K562 (cell line): Measurements from ENCODE around the gene LCLAT1. TPM values are rescaled to one million over a fixed set of nuclear protein-coding genes. Genes with fewer than 3 reads are reported as not detected.

Source experiments
- CCNT2 ChIP-seq: IDR thresholded peaks from 2 replicates; pipeline ENCODE4 v1.6.1; 2011; ENCODE audit warnings: borderline replicate concordance, low read depth, mild to moderate bottlenecking, moderate library complexity, mixed read lengths, low read length; ENCODE audit not compliant: insufficient read length; ENCODE audit errors: extremely low read depth
- CREM ChIP-seq: IDR thresholded peaks from 2 replicates; pipeline ENCODE4 v1.6.1; 2014; ENCODE audit warnings: antibody characterized with exemption, low read depth
- ETS2 ChIP-seq: IDR thresholded peaks from 2 replicates; pipeline ENCODE4 v1.6.1; 2016; ENCODE audit warnings: borderline replicate concordance, missing genetic modification characterization, mild to moderate bottlenecking, moderate library complexity, missing compliant biosample characterization; ENCODE audit not compliant: poor library complexity, severe bottlenecking
- GATA2 ChIP-seq: sonication (generic); formaldehyde crosslinking; IDR thresholded peaks from 2 replicates; pipeline ENCODE4 v1.4.0; 2020; ENCODE audit warnings: mild to moderate bottlenecking, missing genetic modification reagents
- KDM1A ChIP-seq, 2 experiments: fragments of 450-650 bp; IDR thresholded peaks; 2 replicates each; pipeline ENCODE4 v1.6.1; 2016; ENCODE audit warnings: mild to moderate bottlenecking in 2 of 2
- KLF16 ChIP-seq: IDR thresholded peaks from 2 replicates; pipeline ENCODE4 v1.6.1; 2016; ENCODE audit warnings: antibody characterized with exemption
- SRF ChIP-seq, 2 experiments: fragments of 250-450, 450-650 bp in 1 of 2; sonication (Bioruptor Pico) in 1 of 2; sonication (generic) in 1 of 2; formaldehyde crosslinking; IDR thresholded peaks; 2 replicates each; pipeline versions ENCODE4 v1.5.0 to v1.5.1; 2020 to 2022; ENCODE audit warnings: mild to moderate bottlenecking in 1 of 2, missing genetic modification reagents in 1 of 2
- TOE1 ChIP-seq, 2 experiments: fragments of 450-650 bp in 1 of 2; sonication (generic) in 1 of 2; formaldehyde crosslinking in 1 of 2; IDR thresholded peaks; 2 replicates each; pipeline versions ENCODE4 v1.7.1 to v1.8.0; 2016 to 2022; ENCODE audit warnings: borderline replicate concordance in 2 of 2, mild to moderate bottlenecking in 2 of 2, antibody characterized with exemption in 1 of 2, inconsistent platforms in 1 of 2, low read depth in 1 of 2, missing genetic modification reagents in 1 of 2, moderate library complexity in 1 of 2
- WHSC1 ChIP-seq: IDR thresholded peaks from one replicate; pipeline ENCODE4 v1.6.1; 2012; ENCODE audit warnings: low read length, control low read depth, inconsistent platforms
- ZFP36 ChIP-seq: fragments of 150-350 bp; IDR thresholded peaks from 2 replicates; pipeline ENCODE4 v1.6.1; 2018; ENCODE audit warnings: low read length, low read depth; ENCODE audit not compliant: partially characterized antibody
- ZKSCAN8 ChIP-seq: fragments of 200-800 bp; sonication (Bioruptor generic); IDR thresholded peaks from 2 replicates; pipeline ENCODE4 v1.6.1; 2016; ENCODE audit warnings: missing genetic modification characterization, missing compliant biosample characterization
- polyA plus RNA-seq, 8 experiments: library from polyadenylated mRNA; depleted of rRNA in 4 of 8; stranded (reverse) in 5 of 8; unstranded in 3 of 8; fragments of >200 nt; fragmentation: Nextera tagmentation in 2 of 8; fragmentation: Illumina TruSeq in 1 of 8; extraction: Ambion mirVana in 2 of 8; extraction: Trizol in 1 of 8; gene quantifications; 2 replicates each; pipeline versions ENCODE4 v1.2.1 to v1.2.3, GENCODE V29; 2011 to 2014; ENCODE audit warnings: inconsistent platforms in 1 of 8, missing spikeins in 1 of 8
- total RNA-seq, 7 experiments: library from RNA; depleted of rRNA in 6 of 7; stranded (reverse); fragments of >200 nt in 6 of 7; fragmentation: Illumina TruSeq in 2 of 7; extraction: Trizol in 2 of 7; gene quantifications; 2 replicates each; pipeline versions ENCODE4 v1.2.1 to v1.2.3, GENCODE V29; 2011 to 2021; ENCODE audit warnings: low replicate concordance in 1 of 7
- TF ChIP-seq, protein P1 (sequence below), 2 experiments: fragments of 200-800 bp in 1 of 2; sonication (Bioruptor generic) in 1 of 2; sonication (generic) in 1 of 2; formaldehyde crosslinking in 1 of 2; IDR thresholded peaks in 1 of 2; conservative IDR thresholded peaks in 1 of 2; 2 replicates each; pipeline versions ENCODE4 v1.5.0 to v1.6.1; 2016 to 2020; ENCODE audit warnings: missing compliant biosample characterization in 1 of 2, missing genetic modification characterization in 1 of 2, missing genetic modification reagents in 1 of 2
- TF ChIP-seq, protein P2 (sequence below): sonication (generic); formaldehyde crosslinking; IDR thresholded peaks from 2 replicates; pipeline ENCODE4 v1.8.1; 2023; ENCODE audit warnings: mild to moderate bottlenecking, missing genetic modification reagents
- TF ChIP-seq, protein P3 (sequence below): fragments of 250-450 bp; sonication (Bioruptor Pico); IDR thresholded peaks from 2 replicates; pipeline ENCODE4 v1.8.0; 2022; ENCODE audit warnings: inconsistent platforms
- TF ChIP-seq, protein P4 (sequence below): IDR thresholded peaks from 2 replicates; pipeline ENCODE4 v1.6.1; 2012; ENCODE audit warnings: low read depth, low read length, improper control_type of control experiment, borderline replicate concordance

LCLAT1 gene
- total and polyA plus RNA-seq, 9 of the 15 experiments (the other 6 are each of a cell fraction or from before 2014, with no cell fraction given) = 8.9 to 63.3 (median 25.4) TPM

DNA sequence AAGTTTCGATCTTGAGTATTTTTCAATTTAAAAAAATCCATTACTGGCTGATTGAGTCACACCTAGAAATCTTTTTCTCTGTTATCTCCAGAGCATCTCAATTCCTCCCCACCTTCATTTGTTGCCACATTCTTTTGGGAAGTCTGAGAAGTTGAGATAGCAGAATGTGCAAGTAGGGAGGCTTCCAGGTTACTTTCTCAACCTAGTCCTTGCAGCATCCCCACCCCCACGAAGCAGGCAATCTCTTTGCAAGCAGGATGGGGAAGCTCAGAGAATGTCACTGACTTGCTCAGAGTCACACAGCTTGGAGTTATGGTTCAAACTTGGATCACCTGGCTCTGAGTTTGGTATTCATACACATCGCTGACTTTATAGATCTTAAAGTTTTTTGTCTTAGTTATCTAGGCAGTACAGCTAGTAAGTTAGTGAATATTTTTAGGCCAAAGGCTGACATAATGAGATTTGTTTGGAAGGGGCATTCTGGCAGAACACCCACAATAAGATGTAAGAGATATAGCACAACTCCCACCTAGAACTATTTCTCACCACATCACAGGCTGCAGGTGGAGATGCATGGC, 25.9 kb upstream of the LCLAT1 start (continued):
- TF ChIP-seq, protein P1, sequence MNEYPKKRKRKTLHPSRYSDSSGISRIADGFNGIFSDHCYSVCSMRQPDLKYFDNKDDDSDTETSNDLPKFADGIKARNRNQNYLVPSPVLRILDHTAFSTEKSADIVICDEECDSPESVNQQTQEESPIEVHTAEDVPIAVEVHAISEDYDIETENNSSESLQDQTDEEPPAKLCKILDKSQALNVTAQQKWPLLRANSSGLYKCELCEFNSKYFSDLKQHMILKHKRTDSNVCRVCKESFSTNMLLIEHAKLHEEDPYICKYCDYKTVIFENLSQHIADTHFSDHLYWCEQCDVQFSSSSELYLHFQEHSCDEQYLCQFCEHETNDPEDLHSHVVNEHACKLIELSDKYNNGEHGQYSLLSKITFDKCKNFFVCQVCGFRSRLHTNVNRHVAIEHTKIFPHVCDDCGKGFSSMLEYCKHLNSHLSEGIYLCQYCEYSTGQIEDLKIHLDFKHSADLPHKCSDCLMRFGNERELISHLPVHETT (CRISPR knock-in tag; conservative IDR thresholded peaks at IDR 0.05 in 1 of 2, IDR thresholded peaks at IDR 0.05 in 1 of 2) = no peak
- TF ChIP-seq WHSC1 (no peak), KDM1A (IDR thresholded peaks at IDR 0.05) (peak; percentile 58 to 61; a peak in 2 of 4 replicates), ZKSCAN8 (CRISPR knock-in tag) (no peak), ZFP36 (peak; percentile 91), TOE1 (IDR thresholded peaks at IDR 0.05; ENCODE audit: borderline replicate concordance) (no peak), TOE1 (CRISPR knock-in tag; IDR thresholded peaks at IDR 0.05; ENCODE audit: borderline replicate concordance, low read depth) (no peak), CREM (no peak), KLF16 (peak; percentile 39; the same call in 1 of the 2 replicates), CCNT2 (no peak), ETS2 (no peak), GATA2 (peak; percentile 31; the same call in 1 of the 2 replicates), SRF (CRISPR knock-in tag; IDR thresholded peaks at IDR 0.05) (no peak; a peak in 1 of 4 replicates)
- TF ChIP-seq, protein P2, sequence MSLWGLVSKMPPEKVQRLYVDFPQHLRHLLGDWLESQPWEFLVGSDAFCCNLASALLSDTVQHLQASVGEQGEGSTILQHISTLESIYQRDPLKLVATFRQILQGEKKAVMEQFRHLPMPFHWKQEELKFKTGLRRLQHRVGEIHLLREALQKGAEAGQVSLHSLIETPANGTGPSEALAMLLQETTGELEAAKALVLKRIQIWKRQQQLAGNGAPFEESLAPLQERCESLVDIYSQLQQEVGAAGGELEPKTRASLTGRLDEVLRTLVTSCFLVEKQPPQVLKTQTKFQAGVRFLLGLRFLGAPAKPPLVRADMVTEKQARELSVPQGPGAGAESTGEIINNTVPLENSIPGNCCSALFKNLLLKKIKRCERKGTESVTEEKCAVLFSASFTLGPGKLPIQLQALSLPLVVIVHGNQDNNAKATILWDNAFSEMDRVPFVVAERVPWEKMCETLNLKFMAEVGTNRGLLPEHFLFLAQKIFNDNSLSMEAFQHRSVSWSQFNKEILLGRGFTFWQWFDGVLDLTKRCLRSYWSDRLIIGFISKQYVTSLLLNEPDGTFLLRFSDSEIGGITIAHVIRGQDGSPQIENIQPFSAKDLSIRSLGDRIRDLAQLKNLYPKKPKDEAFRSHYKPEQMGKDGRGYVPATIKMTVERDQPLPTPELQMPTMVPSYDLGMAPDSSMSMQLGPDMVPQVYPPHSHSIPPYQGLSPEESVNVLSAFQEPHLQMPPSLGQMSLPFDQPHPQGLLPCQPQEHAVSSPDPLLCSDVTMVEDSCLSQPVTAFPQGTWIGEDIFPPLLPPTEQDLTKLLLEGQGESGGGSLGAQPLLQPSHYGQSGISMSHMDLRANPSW (CRISPR knock-in tag) = no peak
- TF ChIP-seq, protein P3, sequence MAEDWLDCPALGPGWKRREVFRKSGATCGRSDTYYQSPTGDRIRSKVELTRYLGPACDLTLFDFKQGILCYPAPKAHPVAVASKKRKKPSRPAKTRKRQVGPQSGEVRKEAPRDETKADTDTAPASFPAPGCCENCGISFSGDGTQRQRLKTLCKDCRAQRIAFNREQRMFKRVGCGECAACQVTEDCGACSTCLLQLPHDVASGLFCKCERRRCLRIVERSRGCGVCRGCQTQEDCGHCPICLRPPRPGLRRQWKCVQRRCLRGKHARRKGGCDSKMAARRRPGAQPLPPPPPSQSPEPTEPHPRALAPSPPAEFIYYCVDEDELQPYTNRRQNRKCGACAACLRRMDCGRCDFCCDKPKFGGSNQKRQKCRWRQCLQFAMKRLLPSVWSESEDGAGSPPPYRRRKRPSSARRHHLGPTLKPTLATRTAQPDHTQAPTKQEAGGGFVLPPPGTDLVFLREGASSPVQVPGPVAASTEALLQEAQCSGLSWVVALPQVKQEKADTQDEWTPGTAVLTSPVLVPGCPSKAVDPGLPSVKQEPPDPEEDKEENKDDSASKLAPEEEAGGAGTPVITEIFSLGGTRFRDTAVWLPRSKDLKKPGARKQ = no peak
- TF ChIP-seq, protein P4, sequence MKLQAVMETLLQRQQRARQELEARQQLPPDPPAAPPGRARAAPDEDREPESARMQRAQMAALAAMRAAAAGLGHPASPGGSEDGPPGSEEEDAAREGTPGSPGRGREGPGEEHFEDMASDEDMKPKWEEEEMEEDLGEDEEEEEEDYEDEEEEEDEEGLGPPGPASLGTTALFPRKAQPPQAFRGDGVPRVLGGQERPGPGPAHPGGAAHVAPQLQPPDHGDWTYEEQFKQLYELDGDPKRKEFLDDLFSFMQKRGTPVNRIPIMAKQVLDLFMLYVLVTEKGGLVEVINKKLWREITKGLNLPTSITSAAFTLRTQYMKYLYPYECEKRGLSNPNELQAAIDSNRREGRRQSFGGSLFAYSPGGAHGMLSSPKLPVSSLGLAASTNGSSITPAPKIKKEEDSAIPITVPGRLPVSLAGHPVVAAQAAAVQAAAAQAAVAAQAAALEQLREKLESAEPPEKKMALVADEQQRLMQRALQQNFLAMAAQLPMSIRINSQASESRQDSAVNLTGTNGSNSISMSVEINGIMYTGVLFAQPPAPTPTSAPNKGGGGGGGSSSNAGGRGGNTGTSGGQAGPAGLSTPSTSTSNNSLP = no peak
